Measurements from ENCODE around the gene NFE2L1. TPM values are rescaled to one million over a fixed set of nuclear protein-coding genes. Genes with fewer than 3 reads are reported as not detected.
"Not testable (repeated sequence)": the region's sequence is repeated elsewhere in the genome, so short reads cannot be mapped to it uniquely, and the experiment has no call there.

The NFE2L1 gene
- 36.7 and 50.5 TPM in 2 replicates for total RNA-seq (2014; rRNA removed; shearing (Covaris generic))

DNA sequence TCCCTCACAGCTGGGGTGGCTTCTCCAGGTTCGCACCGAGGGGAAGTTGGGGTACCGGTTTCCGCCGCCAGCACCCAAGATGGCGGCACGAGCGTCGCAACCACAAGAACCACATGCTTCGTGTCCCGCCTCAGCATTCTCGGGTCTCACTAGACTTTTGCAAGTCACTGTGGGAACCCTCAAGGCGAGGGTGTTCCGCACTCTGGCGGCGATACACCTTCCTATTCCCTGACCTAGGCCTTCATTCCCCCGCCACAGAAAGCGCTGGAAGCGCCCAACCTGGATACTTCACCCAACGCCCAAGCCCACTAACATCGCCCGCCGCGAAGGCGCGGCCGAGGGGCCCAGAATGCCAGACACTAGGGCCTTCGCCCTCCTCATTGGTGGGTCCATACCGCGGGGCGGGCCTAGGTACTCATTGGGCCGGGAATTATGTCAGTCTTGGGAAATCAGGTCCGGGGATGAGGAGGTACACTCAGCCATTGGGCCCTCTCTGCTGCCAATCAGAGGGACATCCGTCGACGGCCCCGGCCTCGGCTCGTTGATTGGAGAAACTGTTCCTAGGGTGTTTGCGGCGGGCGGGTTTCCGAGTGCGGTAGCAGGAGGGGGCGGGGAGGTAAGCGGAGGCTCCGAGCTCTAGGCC, at the start of gene NFE2L1:
Gene NFE2L1, plus strand, starts transcription at position 619 of the 643 bp plus-strand sequence. CDS start 2,760 bp downstream, outside the sequence.
- DNase-seq (ENCODE audit: low spot score), result peak; percentile 100

- peak; percentile 41 for DNase-seq (ENCODE audit: low spot score)
These were observed 48.6 kb upstream of the NFE2L1 start for GRCh38 chr17:47999582-47999981.

DNA sequence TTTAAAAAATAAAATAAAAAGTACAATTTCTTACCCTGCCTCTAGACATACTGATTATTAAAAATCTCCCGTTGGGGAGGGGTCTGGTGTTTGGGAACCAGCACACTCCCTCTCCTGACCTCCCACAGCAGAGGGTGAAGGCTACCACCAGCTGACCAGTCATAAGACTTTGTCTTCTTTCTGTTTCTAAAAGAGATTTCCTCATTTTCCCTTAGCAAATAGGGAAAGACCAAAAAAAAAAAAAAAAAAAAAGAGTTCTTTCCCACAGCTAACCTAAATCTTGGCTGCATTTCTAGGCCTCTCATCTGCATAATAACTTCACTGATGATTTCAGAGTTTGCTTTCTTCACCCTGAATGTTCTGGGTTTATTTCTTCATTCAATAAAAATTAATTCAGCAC, 47.0 kb upstream of the NFE2L1 start:
- no peak for DNase-seq (ENCODE audit: low spot score)

- DNase-seq (ENCODE audit: low spot score), result not testable (repeated sequence)
These were observed 46.5 kb upstream of the NFE2L1 start for GRCh38 chr17:48001657-48002056.

GRCh38 chr17:48002266-48002915, 45.8 kb upstream of the NFE2L1 start:
- DNase-seq (ENCODE audit: low spot score), result peak; percentile 86

DNA sequence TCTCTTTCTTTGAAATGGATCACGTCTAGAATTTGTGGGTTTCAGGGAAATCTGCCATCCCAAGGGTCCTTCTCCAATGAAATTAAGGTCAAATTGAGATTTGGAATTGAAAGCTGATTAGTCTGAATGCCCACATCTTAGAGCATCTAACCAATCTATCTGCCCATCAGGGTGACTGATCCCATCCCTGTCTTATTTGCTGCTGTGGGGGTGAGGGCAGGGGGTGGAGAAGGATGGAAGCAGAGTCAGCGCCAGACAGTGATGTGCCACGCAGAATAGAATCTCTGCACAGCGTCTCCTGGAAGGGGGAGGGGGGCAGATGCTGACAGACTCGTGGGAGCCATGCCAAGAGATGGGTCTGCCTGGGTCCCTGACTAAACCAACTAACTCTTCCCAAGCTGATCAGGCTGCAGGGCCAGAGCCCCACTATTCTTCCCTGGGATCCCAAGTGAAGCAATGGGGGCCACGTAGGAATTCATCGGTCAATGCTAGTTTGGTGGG, 45.2 kb upstream of the NFE2L1 start:
- DNase-seq (ENCODE audit: low spot score), result no peak

- DNase-seq (ENCODE audit: low spot score), result no peak
These were observed 44.6 kb upstream of the NFE2L1 start for GRCh38 chr17:48003417-48004151.

DNA sequence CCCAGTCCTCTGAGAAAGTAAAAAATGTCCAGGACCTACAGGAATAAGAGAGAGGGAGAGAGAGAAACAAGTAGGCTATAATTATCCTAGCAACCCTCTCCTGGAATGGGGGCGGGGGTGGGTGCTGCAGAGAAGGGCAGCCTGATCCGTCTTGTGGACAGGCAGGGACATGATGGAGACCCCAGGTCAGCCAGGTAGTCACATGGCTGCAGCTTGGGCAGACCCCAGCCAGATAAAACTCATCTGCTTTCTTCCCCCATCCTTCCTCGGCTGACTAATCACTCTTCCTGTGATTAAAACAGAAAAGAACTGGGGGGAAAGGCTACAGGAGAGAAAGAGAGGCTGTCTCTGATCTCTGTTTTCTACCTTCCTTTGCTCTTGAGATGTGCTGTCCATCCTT, 43.2 kb upstream of the NFE2L1 start:
- no peak for DNase-seq (ENCODE audit: low spot score)

DNA sequence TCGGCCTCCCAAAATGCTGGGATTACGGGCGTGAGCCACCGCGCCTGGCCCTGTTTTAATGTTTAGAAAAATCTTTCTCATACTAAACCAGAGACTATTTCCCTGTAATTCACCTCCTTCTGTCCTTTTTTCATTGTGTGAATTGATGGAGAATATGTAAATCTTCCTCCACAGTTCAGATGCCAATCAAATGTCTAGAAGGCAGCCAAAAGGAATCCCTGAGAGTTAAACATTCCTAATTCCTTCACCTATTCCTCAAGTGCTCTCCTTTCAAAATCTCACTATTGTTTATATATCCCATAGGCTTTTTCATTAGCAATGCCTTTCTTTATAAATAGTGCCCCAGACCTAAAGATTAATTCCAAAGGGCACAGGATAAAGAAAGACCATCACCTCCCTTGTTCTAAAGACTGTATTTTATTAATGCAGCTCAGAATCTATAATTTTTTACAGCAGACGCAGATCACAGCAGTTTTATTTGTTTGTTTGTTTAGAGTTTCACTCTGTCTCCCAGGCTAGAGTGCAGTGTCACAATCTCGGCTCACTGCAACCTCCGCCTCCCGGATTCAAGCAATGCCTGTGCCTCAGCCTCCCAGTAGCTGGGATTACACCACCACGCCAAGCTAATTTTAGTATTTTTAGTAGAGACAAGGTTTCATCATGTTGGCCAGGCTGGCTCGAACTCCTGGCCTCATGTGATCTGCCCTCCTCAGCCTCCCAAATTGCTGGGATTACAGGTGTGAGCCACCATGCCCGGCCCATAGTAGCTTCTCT, 41.0 kb upstream of the NFE2L1 start:
- DNase-seq (ENCODE audit: low spot score), result no peak

DNA sequence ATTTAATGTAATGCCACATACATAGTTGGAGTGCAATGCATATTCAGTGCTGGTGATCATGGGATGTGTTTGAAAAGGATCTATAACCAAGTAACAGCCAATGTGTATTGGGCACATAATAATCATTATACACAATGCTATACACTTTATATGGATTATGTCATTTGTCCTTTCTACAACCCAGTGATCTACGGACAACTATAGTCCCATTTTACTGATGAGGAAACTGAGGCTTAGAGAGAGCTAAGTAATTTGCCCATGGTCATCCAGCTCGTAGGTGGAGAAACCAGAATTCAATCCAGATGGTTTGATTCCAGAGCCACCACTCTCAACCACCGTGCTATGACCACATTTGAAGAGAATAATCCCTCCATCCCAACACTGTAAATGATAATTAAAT, 38.0 kb upstream of the NFE2L1 start:
- no peak for DNase-seq (ENCODE audit: low spot score)

GRCh38 chr17:48011405-48012150, 36.6 kb upstream of the NFE2L1 start:
- DNase-seq (ENCODE audit: low spot score), result peak; percentile 64

DNA sequence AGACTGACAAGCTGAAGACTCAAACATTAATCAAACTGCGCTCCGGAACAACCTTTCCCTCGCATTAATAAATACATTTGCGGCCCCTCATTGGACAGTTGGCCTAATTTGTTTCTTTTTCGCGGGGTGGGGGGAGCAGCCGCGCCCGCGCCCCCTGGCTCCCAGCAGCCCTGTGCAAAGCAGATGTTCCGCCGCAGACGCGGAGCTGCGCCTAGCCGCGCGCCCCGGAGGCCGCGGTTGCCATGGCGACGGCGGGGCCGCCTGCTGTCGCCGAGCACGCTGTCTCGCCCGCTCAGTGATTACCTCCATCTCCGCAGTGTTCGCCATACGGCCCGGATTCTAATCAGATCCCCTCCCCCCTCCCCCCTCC, 36.0 kb upstream of the NFE2L1 start:
- DNase-seq (ENCODE audit: low spot score), result no peak

- DNase-seq (ENCODE audit: low spot score), result no peak
These were observed 35.5 kb upstream of the NFE2L1 start for GRCh38 chr17:48012654-48013053.

DNA sequence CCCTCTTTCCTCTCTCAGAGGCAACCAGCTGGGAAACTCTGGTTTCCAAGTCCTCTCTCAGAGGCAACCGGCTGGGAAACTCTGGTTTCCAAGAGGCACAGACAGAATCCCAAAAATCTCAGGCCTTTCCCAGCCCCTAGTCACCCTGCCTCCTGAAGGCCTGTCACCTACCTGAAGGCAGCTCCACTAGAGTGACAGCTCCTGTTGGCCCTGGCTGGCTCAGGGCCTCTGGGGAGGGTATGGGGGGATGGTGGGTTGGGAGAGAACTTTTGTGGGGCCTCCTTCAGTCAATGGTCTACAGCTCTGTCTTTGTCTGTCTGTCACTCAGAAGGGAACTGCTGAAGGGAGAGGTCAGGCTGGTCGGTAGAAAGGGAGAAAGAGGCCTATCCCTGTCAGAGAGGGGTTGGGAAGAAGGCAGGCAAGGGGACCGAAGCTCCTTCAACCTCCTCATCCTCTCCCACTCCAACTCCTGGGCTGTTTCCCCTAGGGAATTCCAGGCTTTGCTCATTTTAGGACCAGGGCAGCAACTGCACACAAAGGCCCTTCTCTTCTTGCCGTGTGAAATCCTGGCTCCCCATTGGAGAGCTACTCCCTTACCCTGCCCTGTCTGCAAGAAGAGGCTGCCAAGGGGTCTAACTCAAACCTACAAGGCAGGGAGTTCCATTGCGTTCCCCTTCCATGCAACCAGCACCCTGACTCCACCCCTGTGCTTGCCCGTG, 34.1 kb upstream of the NFE2L1 start:
- no peak for DNase-seq (ENCODE audit: low spot score)

DNA sequence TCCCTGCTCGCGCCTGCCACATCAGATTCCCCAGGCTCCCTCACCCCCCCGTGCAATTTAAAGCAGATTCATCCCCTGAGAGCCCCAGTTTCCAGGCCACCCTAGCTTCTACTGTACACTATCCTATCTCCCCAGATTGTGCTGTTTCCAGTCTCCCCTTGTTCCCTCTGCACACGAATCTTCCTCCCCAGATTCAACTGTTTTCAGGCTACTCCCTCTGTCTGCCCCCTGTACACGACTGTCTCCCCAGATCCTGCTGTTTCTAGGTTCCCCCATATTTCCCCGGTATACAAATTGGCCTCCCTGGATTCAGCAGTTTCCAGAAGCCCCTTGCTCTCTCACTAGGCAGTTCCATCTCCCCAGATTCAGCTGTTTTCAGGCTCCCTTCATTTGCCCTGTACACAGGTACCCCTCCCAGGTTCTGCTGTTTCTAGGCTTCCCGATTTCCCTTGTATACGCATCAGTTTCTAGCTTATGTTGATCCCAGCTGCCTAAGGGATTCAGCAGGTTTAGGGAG, 33.5 kb upstream of the NFE2L1 start:
- peak; percentile 34 for DNase-seq (ENCODE audit: low spot score)

DNA sequence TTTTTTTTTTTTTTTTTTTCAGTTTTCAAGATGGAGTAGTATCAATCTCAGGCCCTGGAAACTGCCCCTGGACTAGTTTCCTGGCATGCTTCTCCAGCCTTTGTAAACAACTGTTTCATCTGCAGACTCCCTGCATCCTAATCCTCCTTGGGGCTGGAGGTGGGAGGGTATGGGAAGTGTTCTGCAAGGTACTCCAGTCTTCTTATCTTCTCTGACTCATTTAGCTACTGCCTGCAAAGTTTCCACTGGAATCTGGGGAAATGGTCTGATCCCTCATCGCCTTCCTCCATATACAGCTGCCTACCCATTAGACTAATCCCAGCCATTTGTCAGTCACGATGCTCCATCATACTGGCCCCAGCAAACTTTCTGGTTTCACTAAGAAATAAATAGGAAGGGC, 32.0 kb upstream of the NFE2L1 start:
- DNase-seq (ENCODE audit: low spot score), result peak; percentile 87

DNA sequence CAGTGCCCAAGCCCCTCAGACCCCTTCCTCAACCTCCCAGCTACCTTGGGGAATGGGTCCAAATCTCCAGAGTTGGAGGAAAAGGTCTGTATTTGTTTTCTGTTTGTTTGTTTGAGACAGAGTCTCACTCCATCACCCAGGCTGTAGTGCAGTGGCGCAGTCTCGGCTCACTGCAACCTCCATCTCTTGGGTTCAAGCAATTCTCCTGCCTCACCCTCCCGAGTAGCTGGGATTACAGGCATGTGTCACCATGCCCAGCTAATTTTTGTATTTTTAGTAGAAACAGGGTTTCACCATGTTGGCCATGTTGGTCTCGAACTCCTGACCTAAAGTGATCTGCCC, 30.4 kb upstream of the NFE2L1 start:
- not testable (repeated sequence) for DNase-seq (ENCODE audit: low spot score)

DNA sequence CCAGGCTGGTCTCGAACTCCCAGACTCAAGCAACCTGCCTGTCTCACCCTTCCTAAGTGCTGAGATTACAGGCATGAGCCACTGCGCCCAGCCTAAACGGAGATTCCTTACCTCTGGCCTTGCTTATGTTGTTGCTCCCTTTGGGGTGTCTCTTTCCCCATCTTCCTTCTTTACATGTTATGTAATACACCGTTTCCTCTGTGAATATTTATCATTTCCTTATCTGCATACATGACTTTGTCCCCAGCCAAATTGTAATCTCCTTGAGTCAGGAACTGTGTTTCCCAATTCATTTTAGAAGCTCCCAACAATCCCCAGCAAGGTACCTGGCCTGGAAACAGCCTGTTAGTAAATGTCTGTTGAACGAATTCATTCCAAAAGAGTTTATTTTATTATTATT, 26.2 kb upstream of the NFE2L1 start:
- no peak for DNase-seq (ENCODE audit: low spot score)

DNA sequence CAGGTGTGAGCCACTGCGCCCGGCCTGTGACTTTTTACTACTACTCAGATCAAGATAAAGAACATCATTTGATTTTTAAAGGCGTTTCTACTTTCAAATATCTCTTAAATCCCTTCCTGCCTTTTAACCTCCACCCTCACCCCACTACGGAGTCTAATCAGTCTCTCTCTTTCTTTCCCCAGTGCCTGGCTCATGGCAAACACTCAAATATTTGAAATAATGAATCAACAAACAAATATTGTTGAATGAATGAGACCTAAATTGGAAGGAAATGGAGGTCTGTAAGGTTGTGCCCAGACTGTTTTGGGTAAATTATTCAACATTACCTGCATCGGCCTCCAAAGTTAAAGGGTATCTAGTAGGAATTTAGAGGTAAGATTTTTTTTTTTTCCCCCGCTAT, 25.3 kb upstream of the NFE2L1 start:
- no peak for DNase-seq (ENCODE audit: low spot score)

GRCh38 chr17:48023400-48024148, 24.6 kb upstream of the NFE2L1 start:
- DNase-seq (ENCODE audit: low spot score), result peak; percentile 92

Measured in H4 (cell line).